H9 (cell line): ENCODE measurements around the gene RTP1. TPM values are rescaled to one million over a fixed set of nuclear protein-coding genes. Genes with fewer than 3 reads are reported as not detected.

Experiments used
- DNase-seq: peaks from one replicate; pipeline ENCODE4 v3.0.0-alpha.2; 2017
- H2AFZ ChIP-seq: one replicate; pipeline ENCODE4 v1.6.1; 2013; ENCODE audit warnings: mild to moderate bottlenecking, low read length, control low read depth, moderate library complexity
- H2AK5ac ChIP-seq: 2 replicates; pipeline ENCODE4 v1.6.1; 2013; ENCODE audit warnings: low read length, control low read depth, mixed read lengths; ENCODE audit not compliant: insufficient read length
- H2BK120ac ChIP-seq: one replicate; pipeline ENCODE4 v1.6.1; 2013; ENCODE audit warnings: low read depth, mild to moderate bottlenecking, low read length, control low read depth, inconsistent platforms; ENCODE audit not compliant: poor library complexity, severe bottlenecking
- H2BK12ac ChIP-seq: 2 replicates; pipeline ENCODE4 v1.6.1; 2013; ENCODE audit warnings: low read length, control low read depth, mixed read lengths, low read depth; ENCODE audit not compliant: insufficient read length
- H2BK15ac ChIP-seq: 2 replicates; pipeline ENCODE4 v1.6.1; 2013; ENCODE audit warnings: low read depth, low read length, control low read depth
- H2BK20ac ChIP-seq: one replicate; pipeline ENCODE4 v1.6.1; 2013; ENCODE audit warnings: low read depth, mild to moderate bottlenecking, low read length, control low read depth, inconsistent platforms; ENCODE audit not compliant: poor library complexity, severe bottlenecking
- H2BK5ac ChIP-seq: 2 replicates; pipeline ENCODE4 v1.6.1; 2013; ENCODE audit warnings: low read length, control low read depth, mixed read lengths; ENCODE audit not compliant: insufficient read length
- H3K14ac ChIP-seq: 2 replicates; pipeline ENCODE4 v1.6.1; 2013; ENCODE audit warnings: low read length, control low read depth; ENCODE audit not compliant: insufficient read depth
- H3K18ac ChIP-seq: 2 replicates; pipeline ENCODE4 v1.6.1; 2013; ENCODE audit warnings: low read depth, mild to moderate bottlenecking, mixed read lengths, low read length, control low read depth; ENCODE audit not compliant: insufficient read length
- H3K23ac ChIP-seq: 2 replicates; pipeline ENCODE4 v1.6.1; 2013; ENCODE audit warnings: low read length, control low read depth, mixed read lengths, low read depth; ENCODE audit not compliant: insufficient read length
- H3K23me2 ChIP-seq: 2 replicates; pipeline ENCODE4 v1.6.1; 2013; ENCODE audit warnings: low read depth, mild to moderate bottlenecking, mixed read lengths, low read length, control low read depth; ENCODE audit not compliant: insufficient read length, poor library complexity, severe bottlenecking
- H3K27ac ChIP-seq: 2 replicates; pipeline ENCODE4 v1.5.1; 2013; ENCODE audit warnings: low read length, control low read depth, mixed read lengths, low read depth; ENCODE audit not compliant: insufficient read length
- H3K27me3 ChIP-seq: 2 replicates; pipeline ENCODE4 v1.6.1; 2013; ENCODE audit warnings: low read length, control low read depth, inconsistent platforms; ENCODE audit not compliant: insufficient read depth
- H3K4ac ChIP-seq: 2 replicates; pipeline ENCODE4 v1.6.1; 2013; ENCODE audit warnings: low read depth, mild to moderate bottlenecking, control low read depth, inconsistent platforms, low read length, moderate library complexity
- H3K4me1 ChIP-seq: 2 replicates; pipeline ENCODE4 v1.6.1; 2013; ENCODE audit warnings: low read length, control low read depth, inconsistent platforms; ENCODE audit not compliant: insufficient read depth
- H3K4me2 ChIP-seq: 2 replicates; pipeline ENCODE4 v1.6.1; 2013; ENCODE audit warnings: low read length, control low read depth, mixed read lengths; ENCODE audit not compliant: insufficient read length, insufficient read depth
- H3K56ac ChIP-seq: 2 replicates; pipeline ENCODE4 v1.6.1; 2013; ENCODE audit warnings: low read depth, mild to moderate bottlenecking, mixed read lengths, low read length, control low read depth; ENCODE audit not compliant: insufficient read length
- H3K79me1 ChIP-seq: 2 replicates; pipeline ENCODE4 v1.6.1; 2013; ENCODE audit warnings: low read depth, mild to moderate bottlenecking, moderate library complexity, low read length, control low read depth, inconsistent platforms; ENCODE audit not compliant: insufficient read depth, poor library complexity, severe bottlenecking
- H3K79me2 ChIP-seq: 2 replicates; pipeline ENCODE4 v1.6.1; 2013; ENCODE audit warnings: low read length, control low read depth, inconsistent platforms; ENCODE audit not compliant: insufficient read depth
- H3K9ac ChIP-seq: 2 replicates; pipeline ENCODE4 v1.6.1; 2013; ENCODE audit warnings: low read length, control low read depth, mixed read lengths; ENCODE audit not compliant: insufficient read length; ENCODE audit errors: extremely low read depth
- H3K9me3 ChIP-seq: one replicate; pipeline ENCODE4 v1.6.1; 2013; ENCODE audit warnings: low read depth, low read length, inconsistent platforms; ENCODE audit not compliant: control insufficient read depth
- H3T11ph ChIP-seq: one replicate; pipeline ENCODE4 v1.6.1; 2013; ENCODE audit warnings: mild to moderate bottlenecking, low read length, control low read depth, inconsistent platforms
- H4K20me1 ChIP-seq: one replicate; pipeline ENCODE4 v1.6.1; 2013; ENCODE audit not compliant: control insufficient read depth, insufficient read length, insufficient read depth
- H4K5ac ChIP-seq: 2 replicates; pipeline ENCODE4 v1.6.1; 2013; ENCODE audit warnings: low read depth, mild to moderate bottlenecking, mixed read lengths, low read length, control low read depth; ENCODE audit not compliant: insufficient read length
- H4K8ac ChIP-seq: replicated peaks from 2 replicates; pipeline ENCODE4 v1.6.1; 2013; ENCODE audit warnings: low read length, control low read depth, mixed read lengths, low read depth; ENCODE audit not compliant: insufficient read length
- H4K91ac ChIP-seq: 2 replicates; pipeline ENCODE4 v1.6.1; 2013; ENCODE audit warnings: low read depth, mild to moderate bottlenecking, moderate library complexity, mixed read lengths, low read length, control low read depth; ENCODE audit not compliant: insufficient read length
- H3K27ac Mint-ChIP-seq, 3 experiments: 2 replicates in 2 of 3; 3 replicates in 1 of 3; pipeline ENCODE4 v1.8.0; 2020 to 2021; ENCODE audit warnings: mixed read lengths in 3 of 3, mild to moderate bottlenecking in 1 of 3, moderate library complexity in 1 of 3
- H3K27me3 Mint-ChIP-seq: 2 replicates; pipeline ENCODE4 v1.8.0; 2021; ENCODE audit warnings: low read depth, mild to moderate bottlenecking, moderate library complexity, mixed read lengths
- H3K36me3 Mint-ChIP-seq, 3 experiments: 2 replicates in 2 of 3; 3 replicates in 1 of 3; pipeline ENCODE4 v1.8.0; 2020 to 2021; ENCODE audit warnings: low read depth in 3 of 3, mixed read lengths in 3 of 3; ENCODE audit not compliant: insufficient read depth in 1 of 3
- H3K4me1 Mint-ChIP-seq, 2 experiments: 2 replicates each; pipeline ENCODE4 v1.8.0; 2020; ENCODE audit warnings: mixed read lengths in 2 of 2
- H3K4me3 Mint-ChIP-seq, 2 experiments: 2 replicates in 1 of 2; 3 replicates in 1 of 2; pipeline ENCODE4 v1.8.0; 2020 to 2021; ENCODE audit warnings: mild to moderate bottlenecking in 2 of 2, mixed read lengths in 2 of 2, moderate library complexity in 1 of 2
- H3K9me3 Mint-ChIP-seq, 2 experiments: 2 replicates in 1 of 2; 3 replicates in 1 of 2; pipeline ENCODE4 v1.8.0; 2020; ENCODE audit warnings: mild to moderate bottlenecking in 2 of 2, mixed read lengths in 2 of 2, moderate library complexity in 1 of 2
- CTCF ChIP-seq: fragments of 200-600 bp; sonication (generic); conservative IDR thresholded peaks from 3 replicates; pipeline ENCODE4 v1.8.0; 2021; ENCODE audit warnings: antibody characterized with exemption, mild to moderate bottlenecking
- WGBS: extraction: QIAGEN DNeasy Blood & Tissue Kit; methylation state at CpG from one replicate; pipeline ENCODE4 v1.1.7; 2013; ENCODE audit warnings: missing lambda C conversion rate, low lambda C conversion rate, mixed read lengths; ENCODE audit not compliant: insufficient read length; ENCODE audit errors: extremely low coverage; 5-methylcytosine and 5-hydroxymethylcytosine counted together
- total RNA-seq: library from RNA; stranded (reverse); gene quantifications from 2 replicates; pipeline ENCODE4 v1.2.1, GENCODE V29; 2021

The RTP1 gene
- total RNA-seq, 1 experiment from 2014 or later, result 6.6 TPM

DNA sequence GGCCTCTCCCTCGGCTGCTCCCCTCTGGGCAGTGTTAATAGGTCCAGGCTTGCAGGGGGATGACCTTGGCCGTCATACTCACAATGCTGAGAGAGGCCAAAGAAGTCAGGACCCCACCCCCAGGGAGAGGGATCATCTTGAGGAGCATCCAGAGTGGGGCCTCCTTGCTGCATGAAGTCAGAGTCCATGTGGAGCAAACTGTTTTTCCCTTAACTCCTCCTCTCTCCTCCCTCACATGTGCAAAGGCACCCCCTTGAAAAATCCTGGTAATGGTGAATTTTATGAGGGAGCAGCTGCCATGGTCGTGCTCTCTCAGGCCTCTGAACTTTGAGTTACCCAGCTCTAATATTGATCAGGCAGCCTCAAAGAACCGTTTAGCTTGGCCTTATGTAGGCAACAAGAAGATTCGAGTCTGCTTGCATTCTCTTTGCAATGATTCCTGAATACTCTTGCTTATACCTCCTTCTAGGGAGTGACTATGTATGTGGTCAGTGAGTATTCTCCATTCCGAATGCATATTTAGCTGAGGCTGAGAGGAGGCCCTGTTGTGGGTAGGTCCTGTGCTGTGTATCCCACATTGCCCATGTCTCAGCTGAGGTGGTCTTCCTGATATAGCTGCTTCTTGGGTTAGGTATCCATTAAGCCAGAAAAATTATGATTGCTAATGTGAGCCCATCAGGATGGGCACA lies 34.9 kb upstream of the RTP1 start:
- Histone ChIP-seq H3K23ac (no peak overlapping the region), H2BK20ac (no peak overlapping the region), H4K5ac (no peak overlapping the region), H3K27ac (no peak overlapping the region), H3K79me2 (no peaks in the 10 kb centered on the region), H3K56ac (no peak overlapping the region), H3K9me3 (no peaks in the 10 kb centered on the region), H2BK15ac (no peak overlapping the region), H3K14ac (no peak overlapping the region), H4K8ac (no peak overlapping the region), H2BK120ac (no peak overlapping the region), H2AFZ (no peak overlapping the region), H2BK12ac (no peak overlapping the region), H3K18ac (no peak overlapping the region), H3K9ac (no peak overlapping the region), H3K23me2 (no peaks in the 10 kb centered on the region), H3K27me3 (no peaks in the 10 kb centered on the region), H2BK5ac (no peak overlapping the region), H4K20me1 (no peaks in the 10 kb centered on the region), H3K4me1 (peaks cover 11% of the 10 kb centered on the region; the same call in 1 of the 2 replicates), H3T11ph (no peak overlapping the region), H3K79me1 (no peaks in the 10 kb centered on the region), H3K4ac (no peak overlapping the region), H2AK5ac (no peak overlapping the region), H3K4me2 (no peak overlapping the region), H4K91ac (no peak overlapping the region)
- peaks cover 9 to 17% of the 10 kb centered on the region in 2 experiments for H3K9me3 Mint-ChIP-seq
- H3K4me3 Mint-ChIP-seq, result no peak overlapping the region
- no peaks in the 10 kb centered on the region for H3K27me3 Mint-ChIP-seq
- H3K36me3 Mint-ChIP-seq, result peaks cover 7 to 38% (median 16%) of the 10 kb centered on the region in 3 experiments
- no peak for DNase-seq
- H3K27ac Mint-ChIP-seq, result no peak overlapping the region
- H3K4me1 Mint-ChIP-seq, result peaks cover 37 to 53% of the 10 kb centered on the region in 2 experiments
- no peak for TF ChIP-seq CTCF
- no CpG with 5 or more reads among the region's 6 CpGs for WGBS
